Kidney glomerular epithelial cell (primary cell): ENCODE results near the gene ERF.
A peak's percentile ranks its signal among the peaks of the same experiment; 100 is the strongest.

ENCODE experiments used
- DNase-seq: peaks from one replicate; lab custom pipeline; 2025; lab: John Stamatoyannopoulos, UW

The ERF gene

DNA sequence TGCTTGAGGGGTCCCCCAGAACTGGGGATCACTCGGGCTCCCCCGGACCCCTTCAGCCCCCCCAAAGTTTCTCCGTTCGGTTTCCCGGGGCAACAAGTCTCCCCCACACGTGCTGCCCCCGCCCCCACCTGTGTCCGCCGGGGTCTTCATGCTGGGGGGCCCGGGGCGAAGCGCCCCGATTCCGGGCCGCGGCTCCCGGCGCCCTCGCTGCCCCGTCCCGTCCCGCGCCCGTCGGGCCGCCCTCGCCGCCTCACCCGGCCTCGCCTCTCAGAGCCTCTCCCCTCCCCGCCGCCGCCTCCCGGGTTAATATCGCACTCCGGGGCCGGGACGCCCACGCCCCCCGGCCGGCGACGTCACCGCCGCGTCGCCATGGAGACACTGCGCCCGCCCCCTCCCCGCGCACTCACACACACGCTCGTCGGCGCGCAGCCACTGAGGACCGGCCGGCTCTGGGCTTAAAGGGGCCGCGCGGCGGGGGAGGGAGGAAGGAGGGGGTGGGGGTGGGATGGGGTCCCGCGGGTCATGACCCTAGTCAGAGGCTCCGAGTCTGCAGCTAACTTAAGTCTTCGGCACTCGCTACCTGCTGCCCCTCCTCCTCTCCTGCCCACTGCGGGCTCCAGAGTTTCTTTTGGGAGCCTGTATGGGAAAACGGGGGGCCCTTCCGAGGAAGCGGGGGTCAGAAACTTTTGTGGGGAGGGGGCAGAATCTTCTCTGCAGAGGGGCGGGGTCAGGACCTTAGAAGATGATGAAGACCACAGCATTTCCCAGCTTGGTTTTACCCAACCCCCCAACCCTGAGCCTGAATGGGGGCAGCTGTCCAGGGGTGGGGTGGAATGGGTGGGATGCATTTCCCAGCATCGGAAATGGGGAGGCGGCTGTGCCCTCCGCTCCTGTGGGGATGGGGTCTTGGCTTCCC lies at the start of gene ERF:
TSS of gene ERF (minus strand) at position 279 of the 916 bp plus-strand sequence. CDS start at position 150, 129 bp downstream.
- peak; percentile 73 for DNase-seq

DNA sequence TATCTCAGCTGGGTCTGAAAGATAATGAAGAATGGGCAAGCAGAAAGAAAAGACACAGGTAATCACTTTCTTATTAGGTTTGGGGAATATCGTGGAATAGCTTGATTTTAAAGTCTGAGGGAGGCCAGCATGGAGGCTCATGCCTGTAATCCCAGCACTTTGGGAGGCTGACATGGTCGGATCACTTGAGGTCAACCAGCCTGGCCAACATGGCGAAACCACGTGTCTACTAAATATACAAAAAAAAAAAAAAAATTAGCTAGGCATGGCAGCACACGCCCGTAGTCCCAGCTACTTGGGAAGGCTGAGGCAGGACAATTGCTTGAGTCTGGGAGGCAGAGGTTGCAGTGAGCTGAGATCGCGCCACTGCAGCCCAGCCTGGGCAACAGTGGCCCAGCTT lies 48.9 kb upstream of the ERF start:
- DNase-seq: no peak

DNA sequence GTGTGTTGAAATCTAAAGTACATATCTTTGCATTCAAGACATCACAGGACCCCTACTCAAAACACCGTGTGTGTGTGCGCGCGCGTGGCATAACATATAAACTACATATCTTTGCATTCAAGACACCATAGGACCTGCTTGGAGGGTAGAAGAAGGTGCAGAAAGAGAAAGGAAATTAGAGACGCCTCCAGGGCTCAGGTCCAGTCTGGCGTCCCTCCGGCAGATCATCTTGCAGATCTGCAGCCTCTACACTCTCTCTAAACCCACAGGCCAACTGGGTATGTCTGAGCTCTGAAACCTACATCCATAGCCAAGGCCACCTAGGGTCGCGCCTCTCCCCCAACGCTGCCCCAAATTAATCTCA lies 48.2 kb upstream of the ERF start:
- no peak for DNase-seq

DNA sequence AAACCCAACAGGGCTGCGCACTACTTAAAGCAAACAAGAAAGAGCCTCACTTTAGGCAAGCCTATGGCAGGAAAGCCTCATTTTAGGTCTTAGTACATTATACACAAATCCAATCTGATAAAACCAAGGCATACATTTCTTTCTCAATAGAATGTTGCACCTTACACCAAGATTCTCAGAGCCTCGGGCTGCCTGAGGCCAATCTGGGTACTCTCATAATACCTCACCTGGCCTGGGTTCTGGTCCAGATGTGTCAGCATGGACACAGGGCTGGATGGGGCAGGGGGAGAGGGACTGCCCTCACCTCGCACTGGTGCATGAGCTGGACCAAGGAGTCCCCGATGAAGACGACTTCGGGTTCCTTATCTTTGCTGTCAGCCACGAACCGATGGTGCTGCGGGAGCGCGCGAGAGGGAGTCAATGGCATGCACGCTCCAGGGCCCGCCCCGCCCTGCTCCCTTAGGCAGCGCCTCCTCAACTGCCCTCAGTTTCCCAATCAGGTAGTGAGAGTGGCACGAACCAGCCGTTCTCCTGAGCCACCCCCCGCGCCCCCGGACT lies 46.8 kb upstream of the ERF start, which contains the start of gene PRR19:
TSS of gene PRR19 (plus strand) at position 487 of the 558 bp plus-strand sequence. CDS start 7,453 bp downstream, outside the sequence.
- no peak for DNase-seq

DNA sequence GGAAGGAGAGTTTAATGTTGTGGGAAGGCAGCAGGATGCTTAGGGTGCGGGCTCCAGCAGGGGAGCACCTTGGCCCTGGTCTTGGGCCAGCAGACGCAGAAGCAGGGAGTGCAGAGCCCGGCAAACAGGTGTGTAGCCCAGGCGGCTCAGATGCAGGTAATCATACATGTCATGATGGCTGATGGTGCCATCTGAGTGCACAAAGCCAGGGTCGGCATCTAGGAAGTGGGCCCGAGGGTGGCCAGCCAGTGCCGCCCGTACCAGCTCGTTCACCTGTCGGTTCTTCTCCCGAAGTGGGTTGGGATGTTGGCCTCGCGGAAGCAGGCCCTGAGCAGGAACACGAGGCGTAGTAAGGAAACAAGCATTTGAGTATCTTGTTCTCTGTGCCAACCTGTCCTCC lies 42.1 kb upstream of the ERF start:
- DNase-seq: no peak

DNA sequence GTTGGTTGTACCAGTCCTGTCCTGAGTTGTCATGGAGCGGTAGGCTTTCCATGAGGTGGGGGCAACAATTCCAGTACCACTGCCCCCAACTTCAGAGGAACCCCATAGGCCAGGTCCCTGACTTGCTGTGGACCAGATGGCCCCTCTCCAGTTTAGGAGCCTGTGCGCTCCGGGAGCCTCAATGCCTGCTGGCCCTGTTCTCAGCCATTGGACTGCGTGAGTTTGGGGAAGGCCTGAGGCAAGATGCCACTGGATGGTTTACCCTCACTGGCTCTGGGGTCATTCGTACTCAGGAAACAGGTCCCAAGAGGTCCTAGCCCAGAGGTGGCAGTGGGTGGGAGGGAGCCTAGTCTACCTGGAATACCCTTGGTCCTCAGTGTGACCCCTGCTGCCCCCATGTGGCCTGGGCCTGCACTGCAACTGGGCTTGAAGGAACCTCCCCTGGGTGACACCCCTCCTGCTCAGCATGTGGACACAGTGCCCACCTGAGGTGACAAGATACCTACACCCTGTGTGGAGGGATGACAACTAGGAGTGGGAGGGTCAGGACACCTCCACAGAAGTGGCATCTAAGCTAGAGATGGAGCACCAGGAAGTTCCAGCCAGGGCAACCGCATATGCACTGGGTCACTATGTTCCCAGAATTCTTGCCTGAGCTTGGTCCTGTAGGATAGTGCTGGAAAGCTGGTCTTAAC lies 41.0 kb upstream of the ERF start:
- DNase-seq: peak; percentile 40

DNA sequence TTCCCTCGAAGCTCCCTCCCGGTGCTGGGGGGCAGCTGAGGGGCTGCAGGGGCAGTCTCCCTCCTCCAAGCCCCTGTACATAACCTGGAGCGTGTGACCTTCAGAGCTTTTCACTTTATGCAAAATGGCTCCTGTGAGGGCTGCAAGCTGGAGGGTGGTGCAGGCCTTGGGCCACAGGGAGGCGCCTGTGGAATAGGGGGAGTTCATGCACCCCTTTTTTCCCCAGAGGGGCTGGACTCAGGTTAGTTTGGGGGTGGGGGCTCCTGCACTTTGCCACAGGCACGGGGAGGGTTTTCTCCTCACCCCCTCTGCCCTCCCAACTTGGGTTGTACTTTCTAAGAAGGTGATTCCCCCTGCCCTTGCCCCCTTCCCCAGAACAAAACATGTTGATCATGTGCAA lies 40.4 kb upstream of the ERF start:
- no peak for DNase-seq

DNA sequence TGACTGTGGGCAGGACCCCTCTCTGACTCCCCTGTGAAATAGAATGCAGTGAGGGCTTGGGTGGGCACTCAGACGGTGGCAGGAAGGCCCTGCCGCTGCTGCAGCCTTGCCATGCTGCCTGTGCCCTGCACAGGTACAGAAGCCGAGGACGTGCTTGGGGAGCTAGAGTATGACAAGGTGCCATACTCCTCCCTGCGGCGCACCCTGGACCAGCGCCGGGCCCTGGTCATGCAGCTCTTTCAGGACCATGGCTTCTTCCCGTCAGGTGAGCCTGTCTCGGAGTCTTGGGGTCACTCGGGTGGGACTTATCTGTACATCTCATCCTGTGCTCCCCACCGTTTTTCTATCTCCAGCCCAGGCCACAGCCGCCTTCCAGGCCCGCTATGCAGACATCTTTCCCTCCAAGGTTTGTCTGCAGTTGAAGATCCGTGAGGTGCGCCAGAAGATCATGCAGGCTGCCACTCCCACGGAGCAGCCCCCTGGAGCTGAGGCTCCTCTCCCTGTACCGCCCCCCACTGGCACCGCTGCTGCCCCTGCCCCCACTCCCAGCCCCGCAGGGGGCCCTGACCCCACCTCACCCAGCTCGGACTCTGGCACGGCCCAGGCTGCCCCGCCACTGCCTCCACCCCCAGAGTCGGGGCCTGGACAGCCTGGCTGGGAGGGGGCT lies 39.7 kb upstream of the ERF start:
- DNase-seq: no peak

DNA sequence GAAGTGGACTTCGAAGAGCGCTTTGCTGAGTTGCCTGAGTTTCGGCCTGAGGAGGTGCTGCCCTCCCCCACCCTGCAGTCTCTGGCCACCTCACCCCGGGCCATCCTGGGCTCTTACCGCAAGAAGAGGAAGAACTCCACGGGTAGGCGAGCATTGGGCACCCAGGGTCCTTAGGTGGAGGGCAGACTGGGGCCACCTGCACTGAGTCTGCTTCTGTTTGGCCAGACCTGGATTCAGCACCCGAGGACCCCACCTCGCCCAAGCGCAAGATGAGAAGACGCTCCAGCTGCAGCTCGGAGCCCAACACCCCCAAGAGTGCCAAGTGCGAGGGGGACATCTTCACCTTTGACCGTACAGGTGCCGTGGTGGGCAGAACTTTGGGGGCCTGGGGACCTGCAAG lies 39.0 kb upstream of the ERF start:
- DNase-seq: no peak

DNA sequence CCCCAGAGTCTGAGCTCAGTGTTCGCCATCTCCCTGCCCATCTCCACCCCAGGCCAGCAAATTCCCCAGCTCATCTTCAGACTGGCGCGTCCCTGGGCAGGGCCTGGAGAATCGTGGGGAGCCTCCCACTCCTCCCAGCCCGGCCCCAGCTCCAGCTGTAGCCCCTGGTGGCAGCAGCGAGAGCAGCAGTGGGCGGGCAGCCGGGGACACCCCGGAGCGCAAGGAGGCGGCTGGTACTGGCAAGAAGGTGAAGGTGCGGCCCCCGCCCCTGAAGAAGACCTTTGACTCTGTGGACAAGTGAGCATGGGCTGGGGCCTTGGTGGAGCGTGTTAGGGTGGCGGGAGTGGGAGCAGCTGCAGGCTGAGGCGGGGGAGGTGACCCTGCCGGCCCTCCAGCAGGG lies 38.6 kb upstream of the ERF start:
- no peak for DNase-seq

DNA sequence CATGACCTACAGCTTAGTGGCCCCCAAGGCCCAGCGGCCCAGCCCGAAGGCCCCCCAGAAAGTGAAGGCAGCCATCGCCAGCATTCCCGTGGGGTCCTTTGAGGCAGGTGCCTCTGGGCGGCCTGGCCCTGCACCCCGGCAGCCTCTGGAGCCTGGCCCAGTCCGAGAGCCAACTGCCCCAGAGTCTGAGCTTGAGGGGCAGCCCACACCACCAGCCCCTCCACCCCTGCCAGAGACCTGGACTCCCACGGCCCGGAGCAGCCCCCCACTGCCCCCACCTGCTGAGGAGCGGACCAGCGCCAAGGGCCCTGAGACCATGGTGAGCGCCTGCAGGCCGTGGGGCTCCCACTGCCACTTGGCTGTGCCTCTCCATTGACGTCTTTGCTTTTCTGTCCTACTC lies 38.0 kb upstream of the ERF start:
- DNase-seq: no peak

DNA sequence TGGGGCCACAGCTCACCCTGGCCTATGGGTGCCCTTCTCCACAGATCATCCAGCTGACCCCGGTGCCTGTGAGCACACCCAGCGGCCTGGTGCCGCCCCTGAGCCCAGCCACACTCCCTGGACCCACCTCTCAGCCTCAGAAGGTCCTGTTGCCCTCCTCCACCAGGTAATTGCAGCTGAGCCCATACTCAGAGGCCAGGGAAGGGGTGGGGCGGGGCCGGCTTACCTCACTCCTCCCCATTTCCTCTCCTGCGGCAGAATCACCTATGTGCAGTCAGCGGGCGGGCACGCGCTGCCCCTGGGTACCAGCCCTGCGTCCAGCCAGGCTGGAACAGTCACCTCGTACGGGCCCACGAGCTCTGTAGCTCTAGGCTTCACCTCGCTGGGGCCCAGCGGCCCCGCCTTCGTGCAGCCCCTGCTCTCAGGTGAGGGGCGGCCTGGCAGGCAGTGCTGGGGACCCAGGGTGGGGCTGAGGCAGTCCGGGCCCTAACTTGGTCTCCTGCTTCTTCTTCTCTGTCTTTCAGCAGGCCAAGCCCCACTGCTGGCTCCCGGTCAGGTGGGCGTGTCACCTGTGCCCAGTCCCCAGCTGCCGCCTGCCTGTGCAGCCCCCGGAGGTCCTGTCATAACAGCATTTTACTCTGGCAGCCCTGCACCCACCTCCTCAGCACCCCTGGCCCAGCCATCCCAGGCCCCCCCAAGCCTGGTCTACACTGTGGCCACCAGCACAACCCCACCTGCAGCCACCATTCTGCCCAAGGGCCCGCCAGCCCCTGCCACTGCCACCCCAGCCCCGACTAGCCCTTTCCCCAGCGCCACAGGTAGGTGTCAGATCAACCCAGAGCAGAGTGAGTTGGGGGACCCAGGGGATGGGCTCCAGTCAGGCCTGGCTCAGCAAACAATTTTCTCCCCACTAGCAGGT lies 37.4 kb upstream of the ERF start:
- no peak for DNase-seq

DNA sequence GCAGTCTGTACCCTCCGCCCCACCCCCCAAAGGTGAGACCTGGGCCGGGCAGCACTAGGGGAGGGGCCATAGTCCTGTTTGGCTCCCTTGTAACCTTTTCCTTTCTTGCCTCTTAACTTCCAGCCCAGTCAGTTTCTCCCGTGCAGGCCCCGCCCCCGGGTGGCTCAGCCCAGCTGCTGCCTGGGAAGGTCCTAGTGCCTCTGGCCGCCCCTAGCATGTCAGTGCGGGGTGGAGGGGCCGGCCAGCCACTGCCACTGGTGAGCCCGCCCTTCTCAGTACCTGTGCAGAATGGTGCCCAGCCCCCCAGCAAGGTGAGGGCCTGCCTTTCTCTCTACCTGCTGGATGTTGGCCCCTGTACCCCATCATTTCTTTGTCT lies 36.5 kb upstream of the ERF start:
- DNase-seq: no peak

DNA sequence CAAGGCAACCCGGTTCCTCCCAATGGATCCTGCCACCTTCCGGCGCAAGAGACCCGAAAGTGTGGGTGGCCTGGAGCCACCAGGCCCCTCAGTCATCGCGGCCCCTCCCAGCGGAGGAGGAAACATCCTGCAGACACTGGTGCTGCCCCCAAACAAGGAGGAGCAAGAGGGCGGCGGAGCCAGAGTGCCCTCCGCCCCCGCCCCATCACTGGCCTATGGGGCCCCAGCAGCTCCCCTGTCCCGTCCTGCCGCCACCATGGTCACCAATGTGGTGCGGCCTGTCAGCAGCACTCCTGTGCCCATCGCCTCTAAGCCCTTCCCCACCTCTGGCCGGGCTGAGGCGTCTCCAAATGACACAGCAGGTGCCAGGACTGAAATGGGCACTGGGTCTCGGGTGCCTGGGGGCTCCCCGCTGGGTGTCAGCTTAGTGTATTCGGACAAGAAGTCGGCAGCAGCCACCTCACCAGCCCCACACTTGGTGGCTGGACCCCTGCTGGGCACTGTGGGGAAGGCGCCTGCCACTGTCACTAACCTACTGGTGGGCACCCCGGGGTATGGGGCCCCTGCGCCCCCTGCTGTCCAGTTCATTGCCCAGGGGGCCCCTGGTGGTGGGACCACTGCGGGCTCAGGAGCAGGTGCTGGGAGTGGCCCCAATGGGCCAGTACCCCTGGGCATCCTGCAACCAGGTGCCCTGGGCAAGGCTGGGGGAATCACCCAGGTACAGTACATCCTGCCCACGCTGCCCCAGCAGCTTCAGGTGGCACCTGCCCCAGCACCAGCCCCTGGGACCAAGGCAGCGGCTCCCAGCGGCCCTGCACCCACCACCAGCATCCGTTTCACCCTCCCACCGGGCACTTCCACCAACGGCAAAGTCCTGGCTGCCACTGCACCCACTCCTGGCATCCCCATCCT lies 35.9 kb upstream of the ERF start:
- DNase-seq: no peak

DNA sequence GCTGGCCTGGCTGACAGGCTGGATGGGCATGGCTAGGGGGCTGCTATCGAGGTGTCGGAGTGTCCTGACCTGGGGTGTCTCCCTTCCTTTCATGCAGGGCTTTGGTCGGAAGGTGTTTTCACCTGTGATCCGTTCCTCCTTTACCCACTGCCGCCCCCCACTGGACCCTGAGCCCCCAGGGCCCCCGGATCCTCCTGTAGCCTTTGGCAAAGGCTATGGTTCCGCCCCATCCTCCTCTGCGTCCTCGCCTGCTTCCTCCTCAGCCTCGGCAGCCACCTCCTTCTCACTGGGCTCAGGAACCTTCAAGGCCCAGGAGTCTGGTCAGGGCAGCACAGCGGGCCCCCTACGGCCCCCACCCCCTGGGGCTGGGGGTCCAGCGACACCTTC lies 35.2 kb upstream of the ERF start:
- DNase-seq: no peak

DNA sequence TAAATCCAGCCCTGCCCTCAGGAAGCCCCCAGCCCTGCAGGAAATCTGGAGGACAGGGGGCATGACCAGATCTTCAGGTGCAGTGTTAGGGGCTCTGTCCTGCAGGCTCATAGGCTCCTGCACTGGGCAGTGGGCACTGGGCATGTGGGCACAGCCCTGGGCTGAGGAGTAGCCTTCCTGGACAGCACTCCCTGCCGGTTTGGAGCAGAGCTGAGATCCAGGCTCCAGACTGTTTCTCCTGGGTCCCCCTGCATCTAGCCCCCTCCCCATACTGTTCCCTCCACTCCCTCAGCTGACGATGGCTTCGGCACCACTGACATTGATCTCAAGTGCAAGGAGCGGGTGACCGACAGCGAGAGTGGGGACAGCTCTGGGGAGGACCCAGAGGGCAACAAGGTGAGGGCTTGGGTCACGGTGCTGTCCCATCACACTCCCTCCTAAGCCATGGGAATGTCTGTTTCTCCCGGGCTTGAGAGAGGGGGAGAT lies 34.7 kb upstream of the ERF start:
- DNase-seq: no peak

DNA sequence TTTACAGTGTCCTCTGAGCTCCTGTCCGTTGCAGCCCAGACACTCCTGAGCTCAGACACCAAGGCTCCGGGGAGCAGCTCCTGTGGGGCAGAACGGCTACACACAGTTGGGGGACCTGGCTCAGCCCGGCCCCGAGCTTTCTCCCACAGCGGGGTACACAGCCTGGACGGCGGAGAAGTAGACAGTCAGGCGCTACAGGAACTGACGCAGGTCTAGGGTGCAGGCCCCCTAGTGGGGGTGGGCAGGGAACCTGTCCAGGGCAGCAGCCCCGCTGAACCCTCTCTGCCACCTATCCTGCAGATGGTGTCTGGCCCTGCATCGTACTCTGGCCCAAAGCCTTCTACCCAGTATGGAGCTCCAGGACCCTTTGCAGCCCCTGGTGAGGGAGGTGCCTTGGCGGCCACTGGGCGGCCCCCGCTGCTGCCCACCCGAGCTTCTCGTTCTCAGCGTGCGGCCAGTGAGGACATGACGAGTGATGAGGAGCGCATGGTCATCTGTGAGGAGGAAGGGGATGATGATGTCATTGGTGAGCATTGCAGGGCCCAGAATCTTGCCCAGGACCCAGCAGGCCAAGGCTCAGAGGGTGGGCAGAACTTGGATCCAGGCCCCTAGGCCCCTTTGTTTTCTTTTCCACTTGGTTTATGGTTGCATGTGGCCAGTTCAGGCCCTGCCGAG lies 34.1 kb upstream of the ERF start:
- DNase-seq: no peak

DNA sequence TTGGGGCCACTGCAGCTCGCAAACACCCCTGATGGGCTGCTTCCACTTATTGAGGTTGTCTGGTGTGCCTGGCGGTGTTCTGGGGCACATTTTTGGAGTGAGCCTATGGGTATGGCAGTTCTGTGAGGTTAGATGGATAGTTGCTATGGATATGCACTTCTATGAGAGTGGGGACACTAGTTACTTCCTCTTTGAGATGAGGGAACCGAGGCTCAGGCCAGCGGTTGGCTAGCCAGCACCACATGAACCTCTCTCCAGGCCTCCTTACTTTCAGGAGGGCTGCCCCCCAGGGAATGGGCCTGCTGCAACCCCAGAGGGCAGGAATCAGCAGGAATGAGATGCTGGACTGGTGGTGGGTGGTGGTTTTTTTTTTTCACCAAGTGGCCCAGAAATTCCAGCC lies 33.5 kb upstream of the ERF start:
- DNase-seq: no peak

DNA sequence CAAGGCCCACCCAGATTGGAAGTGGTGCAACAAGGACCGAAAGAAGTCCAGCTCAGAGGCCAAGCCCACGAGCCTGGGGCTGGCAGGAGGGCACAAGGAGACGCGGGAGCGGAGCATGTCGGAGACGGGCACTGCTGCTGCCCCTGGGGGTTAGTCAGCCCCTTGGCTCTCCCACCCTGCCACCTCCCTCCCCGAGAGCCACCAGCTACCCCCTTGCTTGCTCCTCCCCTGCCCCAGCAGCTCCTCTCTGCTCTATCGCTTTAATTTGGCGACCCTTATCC lies 32.8 kb upstream of the ERF start:
- DNase-seq: no peak
